Right atrium auricular region (tissue), 2 donors: ENCODE measurements around the gene IL22RA2. TPM values are rescaled to one million over a fixed set of nuclear protein-coding genes. Genes with fewer than 3 reads are reported as not detected.
A peak's percentile ranks its signal among the peaks of the same experiment; 100 is the strongest.
"Not testable (repeated sequence)": the region's sequence is repeated elsewhere in the genome, so short reads cannot be mapped to it uniquely, and the experiment has no call there.

Experiments
- DNase-seq: peaks from one replicate; pipeline ENCODE4 v3.0.0-alpha.2; 2019; ENCODE audit warnings: low spot score
- H3K27ac ChIP-seq, 2 donors: fragments of 200-600 bp; sonication (generic); 1 replicate in 1 of 2; 2 replicates in 1 of 2; pipeline ENCODE4 v1.5.1; 2016 to 2019
- H3K27me3 ChIP-seq, 2 donors: fragments of 200-600 bp; sonication (generic); one replicate each; pipeline versions ENCODE4 v1.5.1 to v1.6.0; 2017 to 2019
- H3K36me3 ChIP-seq: fragments of 200-600 bp; sonication (generic); one replicate; pipeline ENCODE4 v1.5.1; 2016
- H3K4me1 ChIP-seq, 2 donors: fragments of 200-600 bp; sonication (generic); one replicate each; pipeline versions ENCODE4 v1.5.1 to v1.6.0; 2017 to 2019
- H3K4me3 ChIP-seq, 2 donors: fragments of 200-600 bp; sonication (generic); 1 replicate in 1 of 2; 2 replicates in 1 of 2; pipeline ENCODE4 v1.5.1; 2017 to 2019; ENCODE audit warnings: mild to moderate bottlenecking in 1 of 2, moderate library complexity in 1 of 2
- H3K9me3 ChIP-seq, 2 donors: fragments of 200-600 bp; sonication (generic); one replicate each; pipeline ENCODE4 v1.5.1; 2019
- total RNA-seq, 2 donors: library from RNA; depleted of rRNA; stranded (reverse); fragments of >200 nt; gene quantifications; one replicate each; pipeline ENCODE4 v1.1.0, GENCODE V29; 2016
- TF ChIP-seq, protein P1 (sequence below), 2 donors: fragments of 200-600 bp; sonication (generic); IDR thresholded peaks; one replicate each; pipeline ENCODE4 v1.5.1; 2019; ENCODE audit warnings: antibody characterized with exemption in 2 of 2

Gene IL22RA2
- total RNA-seq, 2 donors from 2014 or later, result not detected

DNA sequence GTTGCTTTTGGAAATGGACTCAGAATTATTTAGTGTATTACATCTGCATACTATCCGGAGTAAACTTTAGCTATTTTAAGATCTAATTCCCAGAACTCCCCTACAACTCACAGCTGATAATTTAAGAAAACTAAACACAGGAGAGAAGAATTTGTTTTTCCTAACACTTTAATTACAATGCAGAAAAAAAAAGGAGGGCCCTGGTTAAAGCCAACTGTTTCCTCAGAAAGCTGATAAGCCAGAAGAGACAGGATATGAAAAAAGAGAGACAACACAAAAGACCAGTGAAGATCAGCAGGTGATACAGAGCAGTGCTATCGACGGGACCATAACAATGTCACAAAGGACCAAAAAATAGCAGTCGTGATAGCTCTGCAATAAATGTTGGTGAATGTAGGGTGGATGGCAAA is 39.9 kb upstream of the IL22RA2 start:
- DNase-seq, result no peak
- TF ChIP-seq, protein P1, sequence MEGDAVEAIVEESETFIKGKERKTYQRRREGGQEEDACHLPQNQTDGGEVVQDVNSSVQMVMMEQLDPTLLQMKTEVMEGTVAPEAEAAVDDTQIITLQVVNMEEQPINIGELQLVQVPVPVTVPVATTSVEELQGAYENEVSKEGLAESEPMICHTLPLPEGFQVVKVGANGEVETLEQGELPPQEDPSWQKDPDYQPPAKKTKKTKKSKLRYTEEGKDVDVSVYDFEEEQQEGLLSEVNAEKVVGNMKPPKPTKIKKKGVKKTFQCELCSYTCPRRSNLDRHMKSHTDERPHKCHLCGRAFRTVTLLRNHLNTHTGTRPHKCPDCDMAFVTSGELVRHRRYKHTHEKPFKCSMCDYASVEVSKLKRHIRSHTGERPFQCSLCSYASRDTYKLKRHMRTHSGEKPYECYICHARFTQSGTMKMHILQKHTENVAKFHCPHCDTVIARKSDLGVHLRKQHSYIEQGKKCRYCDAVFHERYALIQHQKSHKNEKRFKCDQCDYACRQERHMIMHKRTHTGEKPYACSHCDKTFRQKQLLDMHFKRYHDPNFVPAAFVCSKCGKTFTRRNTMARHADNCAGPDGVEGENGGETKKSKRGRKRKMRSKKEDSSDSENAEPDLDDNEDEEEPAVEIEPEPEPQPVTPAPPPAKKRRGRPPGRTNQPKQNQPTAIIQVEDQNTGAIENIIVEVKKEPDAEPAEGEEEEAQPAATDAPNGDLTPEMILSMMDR (IDR thresholded peaks at IDR 0.05), result no peak
- Histone ChIP-seq H3K36me3 (no peaks in the 10 kb centered on the region), H3K4me3 (peak overlapping the region; percentile 95), H3K27me3 (no peaks in the 10 kb centered on the region), H3K4me1 (peaks cover 0 to 89% of the 10 kb centered on the region in 2 donors), H3K9me3 (no peaks in the 10 kb centered on the region), H3K27ac (peak overlapping the region; percentile 38 to 100)

DNA sequence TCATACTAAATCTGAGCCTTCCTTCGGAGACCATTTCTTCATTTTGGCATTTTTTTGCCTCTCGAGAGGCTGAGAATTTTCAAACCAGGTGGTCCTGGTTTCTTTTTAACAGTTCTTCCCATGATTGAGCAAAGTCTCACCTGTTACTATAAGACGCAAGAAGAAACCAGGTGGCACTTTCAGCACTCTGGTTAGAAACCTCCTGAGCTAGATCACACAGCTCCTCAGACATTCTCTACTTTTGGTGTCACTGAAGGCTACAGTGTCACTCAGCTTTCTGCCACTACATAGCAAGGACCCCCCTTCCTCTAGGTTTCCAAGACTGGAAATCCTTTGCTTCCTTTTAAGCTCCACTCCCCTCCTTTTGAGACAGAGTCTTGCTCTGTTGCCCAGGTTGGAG is 38.5 kb upstream of the IL22RA2 start:
- H3K27me3 ChIP-seq, result no peaks in the 10 kb centered on the region
- no peak for DNase-seq
- no peak overlapping the region for H3K4me3 ChIP-seq
- peaks cover 0 to 97% of the 10 kb centered on the region in 2 donors for H3K4me1 ChIP-seq
- H3K36me3 ChIP-seq, result no peaks in the 10 kb centered on the region
- H3K9me3 ChIP-seq, result no peaks in the 10 kb centered on the region
- H3K27ac ChIP-seq, result peak overlapping the region in 1 of 2 donors; percentile 100
- TF ChIP-seq, protein P1 (IDR thresholded peaks at IDR 0.05), result no peak

DNA sequence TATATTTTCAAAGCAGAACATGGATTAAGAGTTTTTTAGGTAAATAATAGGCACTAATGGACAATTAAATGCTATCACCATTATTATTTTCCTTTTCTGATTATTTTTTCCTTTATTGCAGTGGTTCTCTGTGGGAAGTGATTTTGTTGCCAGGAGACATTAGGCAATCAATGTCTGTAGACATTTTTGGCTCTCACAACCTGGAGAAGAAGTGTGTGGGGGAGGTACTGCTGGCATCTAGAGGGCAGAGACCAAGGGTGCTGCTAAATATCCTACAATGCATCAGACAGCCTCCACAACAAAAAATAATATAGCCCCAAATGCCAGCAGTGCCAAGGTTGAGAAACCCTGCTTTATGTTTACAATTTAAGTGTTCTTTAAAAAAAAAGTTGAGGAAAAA is 37.5 kb upstream of the IL22RA2 start:
- Histone ChIP-seq H3K27ac (peak overlapping the region; percentile 28 to 73), H3K4me3 (no peak overlapping the region), H3K4me1 (peaks cover 0 to 97% of the 10 kb centered on the region in 2 donors), H3K36me3 (peaks cover 3% of the 10 kb centered on the region), H3K9me3 (no peaks in the 10 kb centered on the region), H3K27me3 (no peaks in the 10 kb centered on the region)
- TF ChIP-seq, protein P1 (IDR thresholded peaks at IDR 0.05), result no peak
- no peak for DNase-seq

DNA sequence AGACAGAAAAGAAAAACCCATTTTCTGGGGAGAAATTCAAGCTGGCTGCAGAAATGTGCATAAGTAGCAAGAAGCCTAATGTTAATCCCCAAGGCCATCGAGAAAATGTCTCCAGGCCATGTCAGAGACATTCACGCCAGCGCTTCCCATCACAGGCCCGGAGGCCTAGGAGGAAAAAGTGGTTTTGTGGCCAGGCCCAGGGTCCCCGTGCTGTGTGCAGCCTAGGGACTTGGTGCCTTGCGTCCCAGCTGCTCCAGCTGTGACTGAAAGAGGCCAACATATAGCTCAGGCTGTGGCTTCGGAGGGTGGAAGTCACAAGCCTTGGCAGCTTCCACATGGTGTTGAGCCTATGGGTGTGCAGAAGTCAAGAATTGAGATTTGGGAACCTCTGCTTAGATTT is 34.8 kb upstream of the IL22RA2 start:
- Histone ChIP-seq H3K36me3 (peaks cover 29% of the 10 kb centered on the region), H3K4me3 (no peak overlapping the region), H3K27me3 (no peaks in the 10 kb centered on the region), H3K4me1 (peaks cover 0 to 80% of the 10 kb centered on the region in 2 donors), H3K27ac (no peak overlapping the region), H3K9me3 (no peaks in the 10 kb centered on the region)
- no peak for DNase-seq
- TF ChIP-seq, protein P1 (IDR thresholded peaks at IDR 0.05), result no peak

DNA sequence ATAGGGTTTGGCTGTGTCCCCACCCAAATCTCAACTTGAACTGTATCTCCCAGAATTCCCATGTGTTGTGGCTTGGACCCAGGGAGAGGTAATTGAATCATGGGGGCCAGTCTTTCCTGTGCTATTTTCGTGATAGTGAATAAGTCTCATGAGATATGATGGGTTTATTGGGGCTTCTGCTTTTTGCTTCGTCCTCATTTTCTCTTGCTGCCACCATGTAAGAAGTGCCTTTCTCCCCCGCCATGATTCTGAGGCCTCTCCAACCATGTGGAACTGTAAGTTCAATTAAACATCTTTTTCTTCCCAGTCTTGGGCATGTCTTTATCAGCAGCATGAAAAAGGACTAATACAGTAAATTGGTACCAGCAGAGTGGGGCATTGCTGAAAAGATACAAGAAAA is 34.0 kb upstream of the IL22RA2 start:
- not testable (repeated sequence) for H3K9me3 ChIP-seq, H3K4me3 ChIP-seq, H3K27me3 ChIP-seq, DNase-seq
- Histone ChIP-seq H3K27ac (peak overlapping the region in 1 of 2 donors; percentile 15), H3K36me3 (peaks cover 37% of the 10 kb centered on the region), H3K4me1 (peaks cover 0 to 79% of the 10 kb centered on the region in 2 donors)

DNA sequence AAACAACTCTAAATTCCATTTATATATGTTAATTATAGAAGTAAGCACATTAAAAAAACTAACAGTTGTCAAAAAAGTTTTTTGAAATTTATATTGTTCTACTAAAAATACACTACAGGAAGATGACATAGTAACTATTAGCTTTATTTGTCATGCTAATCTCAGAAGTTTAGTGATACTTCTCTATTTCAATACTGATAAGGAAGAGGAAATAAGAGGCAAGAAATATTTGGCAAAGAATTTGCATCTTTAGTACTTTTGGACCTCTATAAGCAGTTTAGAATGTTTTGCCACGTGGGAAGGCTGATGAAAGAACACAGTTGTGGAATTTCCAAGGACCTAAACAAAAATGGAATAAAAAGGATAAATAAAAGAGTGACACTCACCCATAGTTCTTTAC is 33.1 kb upstream of the IL22RA2 start:
- TF ChIP-seq, protein P1 (IDR thresholded peaks at IDR 0.05), result no peak
- peak overlapping the region in 1 of 2 donors; percentile 26 for H3K27ac ChIP-seq
- no peak overlapping the region for H3K4me3 ChIP-seq
- H3K9me3 ChIP-seq, result no peaks in the 10 kb centered on the region
- peaks cover 0 to 70% of the 10 kb centered on the region in 2 donors for H3K4me1 ChIP-seq
- peaks cover 46% of the 10 kb centered on the region for H3K36me3 ChIP-seq
- no peak for DNase-seq
- H3K27me3 ChIP-seq, result no peaks in the 10 kb centered on the region
